IMR-90 (cell line): ENCODE results near the gene SERPINI1.

Experiments used
- CEBPB ChIP-seq: IDR thresholded peaks from 2 replicates; pipeline ENCODE4 v1.6.1; 2012; ENCODE audit warnings: low read depth, low read length, improper control_type of control experiment
- CTCF ChIP-seq: conservative IDR thresholded peaks from 2 replicates; pipeline ENCODE4 v1.5.1; 2012; ENCODE audit warnings: mild to moderate bottlenecking, low read depth, low read length, improper control_type of control experiment
- ELK1 ChIP-seq: fragments of 150-350 bp; IDR thresholded peaks from 2 replicates; pipeline ENCODE4 v1.6.1; 2016; ENCODE audit warnings: low read depth, mild to moderate bottlenecking, low read length, moderate library complexity, borderline replicate concordance
- FOS ChIP-seq: fragments of 150-350 bp; IDR thresholded peaks from 2 replicates; pipeline ENCODE4 v1.6.1; 2016; ENCODE audit warnings: low read depth, low read length
- MAFK ChIP-seq: IDR thresholded peaks from 2 replicates; pipeline ENCODE4 v1.6.1; 2012; ENCODE audit warnings: low read depth, low read length, improper control_type of control experiment
- MAZ ChIP-seq: IDR thresholded peaks from 2 replicates; pipeline ENCODE4 v1.6.1; 2012; ENCODE audit warnings: low read depth, mild to moderate bottlenecking, low read length, improper control_type of control experiment, moderate library complexity, borderline replicate concordance
- MXI1 ChIP-seq: IDR thresholded peaks from 2 replicates; pipeline ENCODE4 v1.6.1; 2012; ENCODE audit warnings: low read depth, mild to moderate bottlenecking, low read length, moderate library complexity, borderline replicate concordance
- POLR2A ChIP-seq: IDR thresholded peaks from 2 replicates; pipeline ENCODE4 v1.6.1; 2012; ENCODE audit warnings: mild to moderate bottlenecking, low read depth, low read length
- RAD21 ChIP-seq: IDR thresholded peaks from 2 replicates; pipeline ENCODE4 v1.6.1; 2012; ENCODE audit warnings: low read length, improper control_type of control experiment
- RCOR1 ChIP-seq: IDR thresholded peaks from 2 replicates; pipeline ENCODE4 v1.6.1; 2012; ENCODE audit warnings: mild to moderate bottlenecking, low read length, improper control_type of control experiment; ENCODE audit not compliant: insufficient replicate concordance
- RFX5 ChIP-seq: IDR thresholded peaks from 2 replicates; pipeline ENCODE4 v1.8.0; 2012; ENCODE audit warnings: low read depth, mild to moderate bottlenecking, low read length, moderate library complexity
- SMC3 ChIP-seq: fragments of 150-350 bp; IDR thresholded peaks from 2 replicates; pipeline ENCODE4 v1.6.1; 2016; ENCODE audit warnings: low read depth, mild to moderate bottlenecking, antibody characterized with exemption, low read length, moderate library complexity

- no peak for TF ChIP-seq RAD21
- TF ChIP-seq CTCF: no peak
- no peak for TF ChIP-seq POLR2A
- no peak for TF ChIP-seq SMC3
- no peak for TF ChIP-seq CEBPB
- no peak for TF ChIP-seq FOS
- no peak for TF ChIP-seq MAZ
- TF ChIP-seq RCOR1: no peak
- no peak for TF ChIP-seq RFX5
- TF ChIP-seq MAFK: no peak
- no peak for TF ChIP-seq MXI1
- no peak for TF ChIP-seq ELK1
Measured at GRCh38 chr3:167874671-167875372, 139.3 kb downstream of the SERPINI1 start.
